GM21526 (cell line): Measurements from ENCODE around the gene C2CD4C.
"Not testable (repeated sequence)": the region's sequence is repeated elsewhere in the genome, so short reads cannot be mapped to it uniquely, and the experiment has no call there.

Source experiments
- ATAC-seq: cut with Tn5 transposase; IDR thresholded peaks from one replicate; pipeline ENCODE4 v1.9.1; 2021; ENCODE audit warnings: moderate library complexity; ENCODE audit not compliant: unreplicated experiment, low FRiP score

The C2CD4C gene

GRCh38 chr19:386189-386588 lies 22.8 kb downstream of the C2CD4C start:
- ATAC-seq = not testable (repeated sequence)

GRCh38 chr19:384799-385169 lies 24.2 kb downstream of the C2CD4C start:
- no peak for ATAC-seq

- no peak for ATAC-seq
Measured at GRCh38 chr19:383922-384798, 24.8 kb downstream of the C2CD4C start.

GRCh38 chr19:383040-383439 lies 25.9 kb downstream of the C2CD4C start:
- ATAC-seq = no peak

GRCh38 chr19:382578-382977 lies 26.4 kb downstream of the C2CD4C start:
- not testable (repeated sequence) for ATAC-seq

GRCh38 chr19:381901-382300 lies 27.0 kb downstream of the C2CD4C start:
- ATAC-seq = not testable (repeated sequence)

- ATAC-seq = not testable (repeated sequence)
Measured at GRCh38 chr19:380618-381219, 28.2 kb downstream of the C2CD4C start.

- ATAC-seq = no peak
Measured at GRCh38 chr19:379796-380195, 29.2 kb downstream of the C2CD4C start.

- no peak for ATAC-seq
Measured at GRCh38 chr19:378706-379105, 30.2 kb downstream of the C2CD4C start.

- no peak for ATAC-seq
Measured at GRCh38 chr19:377801-378581, 31.0 kb downstream of the C2CD4C start.

GRCh38 chr19:376111-376470 lies 32.9 kb downstream of the C2CD4C start:
- no peak for ATAC-seq

- ATAC-seq = no peak
Measured at GRCh38 chr19:375395-376110, 33.4 kb downstream of the C2CD4C start.

- no peak for ATAC-seq
Measured at GRCh38 chr19:374886-375235, 34.1 kb downstream of the C2CD4C start.

- ATAC-seq = no peak
Measured at GRCh38 chr19:374183-374885, 34.6 kb downstream of the C2CD4C start.

GRCh38 chr19:373391-374182 lies 35.4 kb downstream of the C2CD4C start:
- ATAC-seq = no peak

- no peak for ATAC-seq
Measured at GRCh38 chr19:372306-372890, 36.5 kb downstream of the C2CD4C start.

- no peak for ATAC-seq
Measured at GRCh38 chr19:371501-372168, 37.3 kb downstream of the C2CD4C start.

- ATAC-seq = no peak
Measured at GRCh38 chr19:370641-371330, 38.2 kb downstream of the C2CD4C start.
